Measurements from ENCODE around the gene SMIM9. TPM values are rescaled to one million over a fixed set of nuclear protein-coding genes. Genes with fewer than 3 reads are reported as not detected.

The SMIM9 gene
- total and polyA plus RNA-seq, 9 of the 15 experiments (the other 6 are each of a cell fraction or from before 2014, with no cell fraction given) = 0.08 TPM; not detected in 8

DNA sequence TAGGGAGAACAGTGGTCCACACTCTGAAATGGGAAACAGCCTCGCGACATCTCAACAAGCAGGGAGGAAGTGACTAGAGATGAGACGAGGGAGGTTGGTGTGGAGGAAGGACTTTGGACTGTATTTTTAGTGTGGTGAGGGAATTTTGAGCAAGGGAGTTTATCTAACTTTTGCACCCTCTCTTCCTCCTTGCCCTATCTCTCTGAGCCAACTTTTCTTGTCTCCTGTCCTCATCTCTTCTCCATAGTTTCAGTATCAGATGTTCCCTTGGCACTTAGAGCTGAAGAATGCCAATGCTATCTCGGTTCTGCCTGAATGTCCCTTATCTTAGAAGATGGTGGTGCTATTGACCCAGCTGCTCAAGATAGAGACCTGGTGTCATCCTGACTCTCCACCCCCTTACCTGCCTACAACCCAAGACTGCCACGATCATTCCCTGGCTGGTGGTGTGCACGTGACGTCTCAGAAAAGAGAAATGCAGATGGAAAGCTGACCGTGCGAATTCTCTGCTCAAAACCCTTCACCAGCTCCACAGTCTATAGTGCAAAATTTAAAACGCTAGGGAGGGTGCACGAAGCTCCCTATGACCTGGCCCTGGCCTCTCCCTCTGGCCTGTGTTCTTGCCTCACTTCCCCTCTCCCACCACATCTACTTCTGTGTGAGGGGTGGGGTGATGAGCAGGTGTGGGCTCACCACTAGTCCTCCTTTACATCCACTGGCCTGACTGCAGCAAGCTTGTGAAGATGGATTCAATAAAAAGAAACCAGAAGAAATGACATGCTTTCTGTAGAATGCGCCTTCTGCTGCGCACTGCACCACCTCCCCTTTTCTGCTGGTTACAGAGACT is 50.1 kb downstream of the SMIM9 start (continued):
- TF ChIP-seq, protein P1, sequence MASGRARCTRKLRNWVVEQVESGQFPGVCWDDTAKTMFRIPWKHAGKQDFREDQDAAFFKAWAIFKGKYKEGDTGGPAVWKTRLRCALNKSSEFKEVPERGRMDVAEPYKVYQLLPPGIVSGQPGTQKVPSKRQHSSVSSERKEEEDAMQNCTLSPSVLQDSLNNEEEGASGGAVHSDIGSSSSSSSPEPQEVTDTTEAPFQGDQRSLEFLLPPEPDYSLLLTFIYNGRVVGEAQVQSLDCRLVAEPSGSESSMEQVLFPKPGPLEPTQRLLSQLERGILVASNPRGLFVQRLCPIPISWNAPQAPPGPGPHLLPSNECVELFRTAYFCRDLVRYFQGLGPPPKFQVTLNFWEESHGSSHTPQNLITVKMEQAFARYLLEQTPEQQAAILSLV (tag; IDR thresholded peaks at IDR 0.05) = no peak
- TF ChIP-seq, protein P2, sequence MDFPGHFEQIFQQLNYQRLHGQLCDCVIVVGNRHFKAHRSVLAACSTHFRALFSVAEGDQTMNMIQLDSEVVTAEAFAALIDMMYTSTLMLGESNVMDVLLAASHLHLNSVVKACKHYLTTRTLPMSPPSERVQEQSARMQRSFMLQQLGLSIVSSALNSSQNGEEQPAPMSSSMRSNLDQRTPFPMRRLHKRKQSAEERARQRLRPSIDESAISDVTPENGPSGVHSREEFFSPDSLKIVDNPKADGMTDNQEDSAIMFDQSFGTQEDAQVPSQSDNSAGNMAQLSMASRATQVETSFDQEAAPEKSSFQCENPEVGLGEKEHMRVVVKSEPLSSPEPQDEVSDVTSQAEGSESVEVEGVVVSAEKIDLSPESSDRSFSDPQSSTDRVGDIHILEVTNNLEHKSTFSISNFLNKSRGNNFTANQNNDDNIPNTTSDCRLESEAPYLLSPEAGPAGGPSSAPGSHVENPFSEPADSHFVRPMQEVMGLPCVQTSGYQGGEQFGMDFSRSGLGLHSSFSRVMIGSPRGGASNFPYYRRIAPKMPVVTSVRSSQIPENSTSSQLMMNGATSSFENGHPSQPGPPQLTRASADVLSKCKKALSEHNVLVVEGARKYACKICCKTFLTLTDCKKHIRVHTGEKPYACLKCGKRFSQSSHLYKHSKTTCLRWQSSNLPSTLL (IDR thresholded peaks at IDR 0.05) = no peak
- TF ChIP-seq CEBPG (CRISPR knock-in tag; IDR thresholded peaks at IDR 0.05) (no peak), CEBPG (tag; conservative IDR thresholded peaks at IDR 0.05 in 1 of 2, IDR thresholded peaks at IDR 0.05 in 1 of 2) (no peak), RCOR1 (IDR thresholded peaks at IDR 0.05; ENCODE audit: borderline replicate concordance in 1 of 2, low read depth in 2 of 2, low read length in 2 of 2) (0 out of 4 replicates have a peak, but pooled peaks of 1 of the 2 experiments have one; percentile 7), SMARCB1 (IDR thresholded peaks at IDR 0.05; ENCODE audit: insufficient read length, low read depth) (no peak), NFRKB (IDR thresholded peaks at IDR 0.05; ENCODE audit: low read depth) (no peak), FOSL1 (tag; conservative IDR thresholded peaks at IDR 0.05) (no peak; the same call in 1 of the 2 replicates), GATAD2A (IDR thresholded peaks at IDR 0.05) (no peak), RBM17 (IDR thresholded peaks at IDR 0.05; ENCODE audit: borderline replicate concordance, low read depth, low read length) (no peak), ZFX (CRISPR knock-in tag; IDR thresholded peaks at IDR 0.05) (no peak), ZNF584 (CRISPR knock-in tag; IDR thresholded peaks at IDR 0.05; ENCODE audit: low read depth) (no peak), KLF10 (CRISPR knock-in tag; IDR thresholded peaks at IDR 0.05) (no peak), CHCHD3 (CRISPR knock-in tag; IDR thresholded peaks at IDR 0.05) (no peak), ZNF75A (CRISPR knock-in tag; IDR thresholded peaks at IDR 0.05) (no peak), NUFIP1 (IDR thresholded peaks at IDR 0.05; ENCODE audit: partially characterized antibody) (no peak), CBFA2T2 (conservative IDR thresholded peaks at IDR 0.05) (peak; percentile 72), DNMT1 (IDR thresholded peaks at IDR 0.05) (no peak), NCOA4 (IDR thresholded peaks at IDR 0.05; ENCODE audit: partially characterized antibody) (no peak), THRAP3 (IDR thresholded peaks at IDR 0.05; ENCODE audit: borderline replicate concordance) (no peak), LEF1 (IDR thresholded peaks at IDR 0.05) (no peak), HDAC8 (tag; IDR thresholded peaks at IDR 0.05) (no peak), ZEB2 (IDR thresholded peaks at IDR 0.05) (peak; percentile 36; the same call in 1 of the 2 replicates)

Data from K562 (cell line).